NCI-H1048 (cell line): Measurements from ENCODE around the gene ZNF335.
"Not testable (repeated sequence)": the region's sequence is repeated elsewhere in the genome, so short reads cannot be mapped to it uniquely, and the experiment has no call there.

ENCODE experiments used
- DNase-seq: peaks from one replicate; lab custom pipeline; 2025; lab: John Stamatoyannopoulos, UW

Gene ZNF335

GRCh38 chr20:45910670-45911485 lies 61.1 kb downstream of the ZNF335 start:
- DNase-seq: peak; percentile 91

- no peak for DNase-seq
Measured at GRCh38 chr20:45909817-45910669, 62.0 kb downstream of the ZNF335 start.

- no peak for DNase-seq
Measured at GRCh38 chr20:45909336-45909808, 62.6 kb downstream of the ZNF335 start.

- DNase-seq: no peak
Measured at GRCh38 chr20:45908084-45908483, 63.9 kb downstream of the ZNF335 start.

- no peak for DNase-seq
Measured at GRCh38 chr20:45907219-45907948, 64.6 kb downstream of the ZNF335 start.

GRCh38 chr20:45905505-45906079 lies 66.4 kb downstream of the ZNF335 start:
- no peak for DNase-seq

DNA sequence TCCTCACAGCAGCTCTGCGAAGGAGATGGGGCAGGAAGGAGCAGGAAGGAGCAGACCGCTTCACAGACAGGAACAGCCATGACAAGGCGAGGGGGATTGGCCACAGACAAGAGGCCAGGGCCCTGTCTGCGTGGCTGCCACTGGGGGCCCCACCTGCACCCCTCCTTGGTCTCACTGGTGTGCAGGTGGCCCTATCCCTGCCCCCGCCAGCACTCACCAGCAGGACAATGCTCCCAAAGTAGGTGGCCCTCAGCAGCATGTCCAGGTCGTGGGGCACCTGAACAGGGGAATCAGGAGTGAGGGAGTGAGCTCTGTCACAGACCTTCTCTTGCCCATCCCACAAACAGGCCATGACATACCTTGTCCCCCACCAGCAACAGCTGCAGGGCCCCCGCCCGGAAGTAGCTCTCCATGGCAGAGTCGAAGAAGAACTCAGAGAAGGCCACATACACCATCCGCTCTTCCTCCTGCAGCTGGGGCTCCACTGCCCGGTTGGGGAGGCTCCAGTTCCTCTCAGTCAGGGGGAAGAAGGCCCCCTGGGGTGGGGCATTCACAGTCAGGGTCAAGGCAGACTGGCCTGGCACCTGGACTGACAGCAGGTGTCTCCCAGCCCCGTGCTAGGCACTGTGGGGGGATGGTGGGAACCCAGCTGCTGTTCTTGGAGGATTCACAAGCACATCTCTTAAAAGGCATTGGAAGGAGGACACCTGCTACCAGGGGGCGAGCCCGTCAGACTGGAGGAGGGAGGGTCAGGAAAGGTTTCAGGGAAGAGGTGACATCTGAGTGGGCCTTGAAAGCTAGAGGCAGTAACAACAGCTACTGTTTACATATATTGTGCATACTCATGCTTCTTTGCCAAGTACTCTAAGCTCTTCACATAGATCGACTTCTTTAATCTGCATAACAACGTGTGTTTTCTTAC lies 67.2 kb downstream of the ZNF335 start:
- DNase-seq: no peak

GRCh38 chr20:45902199-45902701 lies 69.8 kb downstream of the ZNF335 start:
- no peak for DNase-seq

DNA sequence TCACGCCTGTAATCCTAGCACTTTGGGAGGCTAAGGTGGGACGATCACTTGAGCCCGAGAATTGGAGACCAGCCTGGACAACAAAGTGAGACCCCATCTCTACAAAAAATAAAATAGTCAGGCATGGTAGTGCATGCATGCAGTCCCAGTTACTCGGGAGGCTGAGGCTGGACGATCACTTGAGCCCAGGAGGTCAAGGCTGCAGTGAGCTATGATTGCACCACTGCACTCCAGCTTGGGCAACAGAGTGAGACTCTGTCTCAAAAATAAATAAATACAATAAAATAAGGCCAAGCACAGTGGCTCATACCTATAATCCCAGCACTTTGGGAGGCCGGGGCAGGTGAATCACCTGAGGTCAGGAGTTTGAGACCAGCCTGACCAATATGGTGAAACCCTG lies 70.7 kb downstream of the ZNF335 start:
- DNase-seq: not testable (repeated sequence)

DNA sequence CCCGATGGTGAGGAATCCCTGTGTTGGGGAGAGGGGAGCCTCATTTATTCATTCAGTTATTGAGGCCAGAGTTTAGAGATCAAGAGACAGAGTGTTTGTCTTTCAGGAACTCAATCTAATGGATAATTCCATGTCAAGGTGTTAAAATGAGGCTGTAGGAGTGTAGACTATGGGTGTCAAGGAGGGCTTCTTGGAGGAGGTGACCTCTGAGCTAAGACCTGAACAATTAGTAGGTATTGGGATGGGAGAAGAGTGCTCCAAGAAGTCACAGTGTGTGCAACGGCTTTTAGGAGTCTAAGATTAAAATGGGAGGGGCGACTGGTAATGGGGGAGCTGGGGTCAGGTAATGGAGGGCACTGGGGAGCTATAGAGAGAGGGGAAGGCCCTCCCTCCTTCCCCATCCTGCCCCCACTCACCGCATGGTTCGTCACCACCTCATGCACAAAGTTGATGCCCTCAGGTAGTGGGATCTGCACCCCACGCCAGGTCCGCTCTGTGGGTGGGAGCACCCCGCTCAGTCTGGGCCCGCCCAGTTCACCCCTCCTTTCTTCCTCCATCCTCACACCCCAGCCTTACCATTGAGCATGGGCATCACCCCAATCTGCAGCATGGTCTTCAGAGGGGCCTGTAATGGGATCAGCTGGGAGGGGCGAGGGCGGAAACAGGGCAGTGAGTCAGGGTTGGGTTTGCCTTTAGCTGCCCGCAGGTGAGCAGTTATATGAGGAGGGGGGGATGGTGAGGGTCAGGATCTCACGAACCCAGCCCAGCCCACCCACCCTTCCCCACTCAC lies 72.8 kb downstream of the ZNF335 start:
- no peak for DNase-seq
